Fibroblast of lung (primary cell): ENCODE measurements around the gene GATA3. TPM values are rescaled to one million over a fixed set of nuclear protein-coding genes. Genes with fewer than 3 reads are reported as not detected.

Experiments
- DNase-seq, 2 donors: peaks; one replicate each; pipeline versions ENCODE4 v3.0.0 to v3.0.0-alpha.2; 2010; ENCODE audit warnings: low read depth in 2 of 2
- H2AFZ ChIP-seq: 2 replicates; pipeline ENCODE4 v1.5.1; 2012; ENCODE audit warnings: low read length, control low read depth, inconsistent platforms
- H3K27ac ChIP-seq: 2 replicates; pipeline ENCODE4 v1.5.1; 2011; ENCODE audit warnings: low read length, control low read depth; ENCODE audit not compliant: insufficient read depth
- H3K27me3 ChIP-seq: 2 replicates; pipeline ENCODE4 v1.5.1; 2011; ENCODE audit warnings: mild to moderate bottlenecking, low read length; ENCODE audit not compliant: control insufficient read depth, insufficient read depth
- H3K36me3 ChIP-seq: 2 replicates; pipeline ENCODE4 v1.5.1; 2011; ENCODE audit warnings: low read length; ENCODE audit not compliant: control insufficient read depth, insufficient read depth
- H3K4me1 ChIP-seq: 2 replicates; pipeline ENCODE4 v1.5.1; 2011; ENCODE audit warnings: low read length; ENCODE audit not compliant: control insufficient read depth, insufficient read depth; ENCODE audit errors: extremely low read depth
- H3K4me2 ChIP-seq: 2 replicates; pipeline ENCODE4 v1.5.1; 2011; ENCODE audit warnings: low read length, control low read depth; ENCODE audit not compliant: insufficient read depth; ENCODE audit errors: extremely low read depth
- H3K4me3 ChIP-seq, 4 experiments: fragments of 200-600 bp in 1 of 4; sonication (generic) in 1 of 4; replicated peaks in 1 of 4; 2 replicates each; pipeline ENCODE4 v1.5.1; 2011 to 2016; ENCODE audit warnings: low read length in 4 of 4, low read depth in 3 of 4, mild to moderate bottlenecking in 3 of 4, control low read depth in 2 of 4, inconsistent platforms in 1 of 4, mixed read lengths in 1 of 4; ENCODE audit not compliant: insufficient read depth in 1 of 4; ENCODE audit errors: control extremely low read depth in 1 of 4
- H3K79me2 ChIP-seq: 2 replicates; pipeline ENCODE4 v1.5.1; 2012; ENCODE audit warnings: mild to moderate bottlenecking, low read length, inconsistent platforms; ENCODE audit not compliant: control insufficient read depth, insufficient read depth
- H3K9ac ChIP-seq: 2 replicates; pipeline ENCODE4 v1.5.1; 2011; ENCODE audit warnings: mild to moderate bottlenecking, low read length, control low read depth; ENCODE audit not compliant: insufficient read depth
- H3K9me3 ChIP-seq: 2 replicates; pipeline ENCODE4 v1.5.1; 2012; ENCODE audit warnings: low read depth, low read length; ENCODE audit not compliant: control insufficient read depth, insufficient read depth
- H4K20me1 ChIP-seq: 2 replicates; pipeline ENCODE4 v1.5.1; 2011; ENCODE audit warnings: low read length; ENCODE audit not compliant: control insufficient read depth, insufficient read depth; ENCODE audit errors: extremely low read depth
- EZH2 ChIP-seq: IDR thresholded peaks from 2 replicates; pipeline ENCODE4 v1.5.1; 2012; ENCODE audit warnings: low read length, control low read depth, mild to moderate bottlenecking; ENCODE audit errors: missing control alignments
- polyA plus RNA-seq, 2 donors: library from polyadenylated mRNA; depleted of rRNA in 1 of 2; stranded (reverse) in 1 of 2; unstranded in 1 of 2; fragments of >200 nt; gene quantifications; 2 replicates each; pipeline ENCODE4 v1.2.1, GENCODE V29; 2011 to 2012; ENCODE audit warnings: missing spikeins in 1 of 2
- total RNA-seq: library from RNA; depleted of rRNA; stranded (reverse); fragments of >200 nt; gene quantifications from 2 replicates; pipeline ENCODE4 v1.2.1, GENCODE V29; 2014
- TF ChIP-seq, protein P1 (sequence below), 2 donors: IDR thresholded peaks in 1 of 2; conservative IDR thresholded peaks in 1 of 2; 1 replicate in 1 of 2; 2 replicates in 1 of 2; pipeline ENCODE4 v1.5.1; 2011 to 2012; ENCODE audit warnings: low read length in 2 of 2, control low read depth in 1 of 2, inconsistent platforms in 1 of 2, low read depth in 1 of 2, mild to moderate bottlenecking in 1 of 2

Gene GATA3
- total and polyA plus RNA-seq, 2 donors (not counting 1 experiment from before 2014, with no cell fraction given) = not detected

DNA sequence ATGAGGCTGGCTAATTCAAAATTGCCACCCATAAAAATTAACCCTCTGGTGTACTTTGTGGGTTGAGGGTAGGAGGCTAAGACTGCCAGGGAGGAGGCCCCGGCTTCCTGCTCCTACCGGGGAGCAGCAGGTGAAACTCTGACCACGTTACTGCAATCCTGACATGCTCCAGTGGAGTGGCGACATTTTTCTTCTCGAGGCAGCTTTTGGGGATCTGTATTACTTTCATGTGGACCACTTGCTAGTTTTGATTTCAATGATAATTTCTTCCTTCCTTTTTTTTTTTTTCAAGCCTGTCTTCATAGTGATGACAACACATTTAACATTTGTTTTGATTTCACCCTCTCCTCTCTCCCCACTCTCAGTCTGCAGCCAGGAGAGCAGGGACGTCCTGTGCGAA lies 14.6 kb downstream of the GATA3 start:
- no peak overlapping the region for H3K27ac ChIP-seq
- H2AFZ ChIP-seq = no peak overlapping the region
- H3K4me1 ChIP-seq = no peaks in the 10 kb centered on the region
- H3K4me2 ChIP-seq = no peak overlapping the region
- DNase-seq = no peak
- TF ChIP-seq, protein P1, sequence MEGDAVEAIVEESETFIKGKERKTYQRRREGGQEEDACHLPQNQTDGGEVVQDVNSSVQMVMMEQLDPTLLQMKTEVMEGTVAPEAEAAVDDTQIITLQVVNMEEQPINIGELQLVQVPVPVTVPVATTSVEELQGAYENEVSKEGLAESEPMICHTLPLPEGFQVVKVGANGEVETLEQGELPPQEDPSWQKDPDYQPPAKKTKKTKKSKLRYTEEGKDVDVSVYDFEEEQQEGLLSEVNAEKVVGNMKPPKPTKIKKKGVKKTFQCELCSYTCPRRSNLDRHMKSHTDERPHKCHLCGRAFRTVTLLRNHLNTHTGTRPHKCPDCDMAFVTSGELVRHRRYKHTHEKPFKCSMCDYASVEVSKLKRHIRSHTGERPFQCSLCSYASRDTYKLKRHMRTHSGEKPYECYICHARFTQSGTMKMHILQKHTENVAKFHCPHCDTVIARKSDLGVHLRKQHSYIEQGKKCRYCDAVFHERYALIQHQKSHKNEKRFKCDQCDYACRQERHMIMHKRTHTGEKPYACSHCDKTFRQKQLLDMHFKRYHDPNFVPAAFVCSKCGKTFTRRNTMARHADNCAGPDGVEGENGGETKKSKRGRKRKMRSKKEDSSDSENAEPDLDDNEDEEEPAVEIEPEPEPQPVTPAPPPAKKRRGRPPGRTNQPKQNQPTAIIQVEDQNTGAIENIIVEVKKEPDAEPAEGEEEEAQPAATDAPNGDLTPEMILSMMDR (conservative IDR thresholded peaks at IDR 0.05 in 1 of 2, IDR thresholded peaks at IDR 0.05 in 1 of 2; ENCODE audit: low read depth in 1 of 2, low read length in 2 of 2) = no peak
- no peak for TF ChIP-seq EZH2
- H3K27me3 ChIP-seq = peaks cover under 1% of the 10 kb centered on the region
- no peaks in the 10 kb centered on the region for H3K9me3 ChIP-seq
- H4K20me1 ChIP-seq = no peaks in the 10 kb centered on the region
- H3K79me2 ChIP-seq = no peaks in the 10 kb centered on the region
- no peak overlapping the region for H3K4me3 ChIP-seq
- no peaks in the 10 kb centered on the region for H3K36me3 ChIP-seq
- H3K9ac ChIP-seq = no peak overlapping the region

DNA sequence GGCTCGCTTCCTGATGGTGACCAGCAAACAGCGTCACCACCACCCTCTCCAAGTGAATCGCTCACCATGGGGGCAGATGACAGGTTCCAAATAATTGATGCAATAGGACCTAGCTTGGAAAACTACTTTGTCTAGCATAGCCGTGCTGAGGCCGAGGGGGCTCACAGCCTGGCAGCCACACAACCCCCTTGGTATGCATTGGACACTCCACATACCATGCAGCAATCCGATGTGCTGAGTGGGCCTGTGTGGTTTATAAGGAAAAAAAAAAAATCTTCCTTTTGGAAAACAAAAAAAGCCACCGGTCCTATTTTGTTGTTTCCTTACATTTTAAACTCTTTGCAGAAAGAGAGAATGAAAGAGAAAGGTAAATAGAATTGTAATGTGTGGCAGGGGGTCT lies 15.1 kb downstream of the GATA3 start:
- Histone ChIP-seq H3K9ac (no peak overlapping the region), H3K27ac (no peak overlapping the region), H3K4me1 (no peaks in the 10 kb centered on the region), H3K27me3 (no peaks in the 10 kb centered on the region), H2AFZ (no peak overlapping the region), H4K20me1 (no peaks in the 10 kb centered on the region), H3K79me2 (no peaks in the 10 kb centered on the region), H3K36me3 (no peaks in the 10 kb centered on the region), H3K4me3 (no peak overlapping the region), H3K9me3 (no peaks in the 10 kb centered on the region), H3K4me2 (no peak overlapping the region)
- DNase-seq = peak in 1 of 2 donors; percentile 95
- TF ChIP-seq, protein P1 (conservative IDR thresholded peaks at IDR 0.05 in 1 of 2, IDR thresholded peaks at IDR 0.05 in 1 of 2; ENCODE audit: low read depth in 1 of 2, low read length in 2 of 2) = no peak
- no peak for TF ChIP-seq EZH2

DNA sequence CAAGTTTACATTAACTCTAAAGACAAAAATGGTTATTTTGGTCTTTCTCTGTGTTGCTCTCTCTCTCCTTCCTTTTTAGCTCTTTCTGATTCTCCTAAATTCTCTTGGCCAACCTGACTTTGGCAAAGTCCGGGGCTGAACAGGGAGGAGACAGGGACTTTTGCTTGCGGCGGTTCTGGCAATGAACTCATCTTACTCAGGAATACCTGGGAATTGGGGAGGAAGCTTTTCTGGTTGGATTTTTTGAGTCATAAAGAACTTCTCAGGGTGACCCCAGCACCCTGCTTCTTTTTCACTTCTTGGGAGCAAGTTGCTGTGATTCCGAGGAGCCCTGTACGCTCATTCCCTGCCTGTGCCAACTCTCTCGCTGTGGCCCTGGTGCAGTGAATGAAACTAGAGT lies 16.0 kb downstream of the GATA3 start:
- no peak overlapping the region for H3K4me2 ChIP-seq
- H3K27me3 ChIP-seq = no peaks in the 10 kb centered on the region
- peak in 1 of 2 donors; percentile 38 for DNase-seq
- no peaks in the 10 kb centered on the region for H3K79me2 ChIP-seq
- H3K4me3 ChIP-seq = no peak overlapping the region
- no peaks in the 10 kb centered on the region for H3K36me3 ChIP-seq
- no peak overlapping the region for H2AFZ ChIP-seq
- H3K9me3 ChIP-seq = no peaks in the 10 kb centered on the region
- no peaks in the 10 kb centered on the region for H3K4me1 ChIP-seq
- TF ChIP-seq EZH2 = no peak
- TF ChIP-seq, protein P1 (conservative IDR thresholded peaks at IDR 0.05 in 1 of 2, IDR thresholded peaks at IDR 0.05 in 1 of 2; ENCODE audit: low read depth in 1 of 2, low read length in 2 of 2) = no peak
- no peaks in the 10 kb centered on the region for H4K20me1 ChIP-seq
- no peak overlapping the region for H3K27ac ChIP-seq
- H3K9ac ChIP-seq = no peak overlapping the region
